Stimulated activated CD8-positive, alpha-beta memory T cell treated with anti-CD3 and anti-CD28 coated beads, Interleukin-4, amount 100 ng/mL, for 1 hour (primary cell): ENCODE results near the gene CROT.

ENCODE experiments used
- DNase-seq, 2 donors: peaks; one replicate each; pipeline ENCODE4 v3.0.0-alpha.2; 2020; ENCODE audit warnings: low read depth in 2 of 2, low spot score in 1 of 2

CROT gene

DNA sequence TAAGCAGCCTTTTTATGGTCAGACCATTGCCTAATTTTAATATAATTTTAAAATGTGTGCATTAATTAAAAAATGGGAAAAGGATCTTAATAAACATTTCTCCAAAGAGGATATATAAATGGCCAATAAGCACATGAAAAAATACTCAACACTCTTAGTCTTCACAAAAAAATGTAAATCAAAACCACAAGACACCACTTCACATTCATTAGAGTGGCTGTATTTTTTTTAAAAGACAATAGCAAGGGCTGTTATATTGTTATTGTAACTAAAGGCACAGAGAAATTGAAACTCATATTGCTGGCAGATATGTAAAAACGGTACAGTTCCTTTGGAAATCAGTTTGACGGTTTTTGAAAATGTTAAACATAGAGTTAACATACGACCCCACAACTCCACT is 3.2 kb upstream of the CROT start:
- DNase-seq: no peak

DNA sequence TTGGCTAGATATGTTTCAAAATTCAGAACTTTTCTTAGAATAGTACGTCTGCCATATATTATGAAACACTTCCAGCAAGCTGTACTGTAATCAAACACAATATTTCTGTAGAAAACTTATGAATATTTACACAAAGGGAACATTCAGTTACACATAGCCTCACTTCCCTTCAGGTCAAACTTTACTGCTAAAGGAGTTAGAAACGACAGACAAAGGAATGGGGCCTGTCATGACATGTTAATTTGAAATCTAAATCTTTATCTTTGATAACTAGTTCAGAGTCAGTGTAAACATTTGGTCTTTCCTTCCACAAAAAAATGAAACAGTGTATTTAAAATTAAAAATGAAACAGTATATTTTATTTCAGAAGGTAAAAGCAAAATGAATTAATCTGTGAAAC is 1.0 kb upstream of the CROT start:
- DNase-seq: no peak

DNA sequence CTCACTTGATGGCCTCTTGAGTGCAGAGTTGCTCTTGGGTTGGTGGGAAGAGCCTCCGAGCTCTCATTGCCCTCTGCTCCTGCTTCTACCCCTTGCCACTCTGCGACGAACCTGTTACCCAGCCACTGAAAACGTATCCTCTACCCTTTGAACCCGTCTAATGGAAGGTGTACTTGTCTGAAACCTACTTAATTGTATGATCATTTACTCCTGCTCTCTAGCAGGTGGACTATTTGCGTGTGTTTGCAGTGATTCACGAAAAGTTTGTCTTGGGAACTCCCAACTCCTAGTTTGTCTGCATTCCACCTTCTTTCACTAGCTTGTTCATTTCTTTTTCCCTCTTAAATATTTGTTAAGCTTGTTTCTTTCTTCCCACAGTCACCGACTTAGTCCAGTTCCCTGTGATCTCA is 503 bp downstream of the CROT start:
- no peak for DNase-seq

DNA sequence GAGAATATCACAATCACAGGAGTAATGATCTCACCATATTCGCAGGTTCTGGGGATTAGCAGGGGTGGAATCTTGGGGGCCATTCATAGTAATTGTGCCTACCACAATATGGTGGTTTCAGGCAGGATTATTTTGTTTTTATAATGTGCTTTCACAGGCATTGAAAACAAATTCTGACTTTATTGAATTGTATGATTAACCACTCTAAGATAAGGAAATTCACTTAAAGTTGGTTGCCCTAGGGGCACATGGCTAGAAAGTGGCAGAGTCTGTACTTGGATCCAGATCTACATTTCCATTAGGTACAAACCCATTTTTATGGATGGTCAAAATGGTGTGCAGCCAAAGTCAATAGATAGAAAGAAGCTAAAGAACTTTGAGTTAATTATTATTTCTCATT is 1.7 kb downstream of the CROT start:
- no peak for DNase-seq

DNA sequence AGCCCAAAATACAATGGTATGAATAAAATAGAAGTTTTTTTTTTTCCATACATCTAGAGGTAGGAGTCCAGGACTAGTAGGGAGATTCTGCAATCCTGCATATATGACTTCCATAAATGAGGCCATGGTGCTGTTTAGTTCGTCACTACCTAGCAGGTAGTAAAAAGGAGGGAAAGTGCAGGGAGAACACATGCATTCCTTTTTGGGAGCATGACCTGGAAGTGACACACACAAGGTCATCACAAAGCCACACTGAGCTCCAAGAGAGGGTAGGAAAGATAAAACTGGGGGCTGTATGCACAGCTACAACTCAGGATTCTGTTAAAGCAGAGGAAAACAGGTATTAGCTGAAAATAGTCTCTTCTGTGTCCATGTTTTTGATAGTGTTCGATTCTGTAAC is 2.2 kb downstream of the CROT start:
- no peak for DNase-seq

DNA sequence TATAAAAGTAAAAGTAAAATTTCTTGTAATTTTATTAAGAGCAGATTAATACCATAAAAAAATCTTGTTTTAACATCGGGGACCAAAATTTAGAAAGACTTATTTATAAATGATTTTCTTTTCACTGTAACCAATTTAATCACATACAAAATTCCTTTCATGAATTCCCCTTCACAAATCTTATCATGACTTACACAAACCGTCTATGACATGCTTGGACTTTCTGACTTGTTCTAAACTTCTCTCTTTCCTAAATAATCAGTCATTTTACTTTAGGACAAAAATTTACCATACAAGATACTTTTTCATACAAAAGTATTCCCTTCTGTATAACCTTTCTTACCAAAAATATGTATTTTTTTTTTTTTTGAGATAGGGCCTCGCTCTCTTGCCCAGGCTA is 9.3 kb downstream of the CROT start:
- no peak for DNase-seq

DNA sequence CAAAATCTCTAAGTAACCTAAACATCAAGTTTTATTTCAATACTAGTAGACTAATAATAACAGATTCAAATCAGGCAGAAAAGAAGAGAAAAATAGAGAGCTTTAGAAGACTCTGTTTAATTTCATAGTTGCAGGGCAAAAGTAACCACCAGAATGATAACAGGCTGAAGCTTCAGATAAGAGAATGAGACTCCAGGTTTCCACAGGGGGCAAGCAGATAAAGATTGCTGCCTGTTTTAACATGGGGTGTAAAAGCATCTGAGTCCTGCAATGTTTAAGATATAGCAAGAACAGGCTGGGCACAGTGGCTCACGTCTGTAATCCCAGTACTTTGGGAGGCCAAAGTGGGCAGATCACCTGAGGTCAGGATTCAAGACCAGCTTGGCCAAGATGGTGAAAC is 11.0 kb downstream of the CROT start:
- no peak for DNase-seq

DNA sequence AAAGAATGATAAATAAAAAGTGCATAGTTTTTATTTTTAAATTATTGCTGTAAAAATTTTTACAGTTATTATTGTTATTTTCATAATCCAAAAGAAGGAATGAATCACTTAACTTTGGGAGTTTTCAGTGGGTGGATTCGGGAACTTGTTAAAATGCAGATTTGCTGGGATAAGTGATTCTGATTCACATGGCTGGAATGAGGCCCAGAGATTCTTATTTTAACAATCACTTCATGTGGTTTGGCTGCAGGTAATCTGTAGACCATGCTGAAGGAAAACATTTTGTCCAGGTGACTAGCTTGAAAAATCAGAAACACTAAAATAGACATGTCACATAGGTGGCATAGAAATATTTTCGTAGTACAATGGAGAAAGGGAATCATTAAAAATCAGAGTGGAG is 13.9 kb downstream of the CROT start:
- DNase-seq: no peak

DNA sequence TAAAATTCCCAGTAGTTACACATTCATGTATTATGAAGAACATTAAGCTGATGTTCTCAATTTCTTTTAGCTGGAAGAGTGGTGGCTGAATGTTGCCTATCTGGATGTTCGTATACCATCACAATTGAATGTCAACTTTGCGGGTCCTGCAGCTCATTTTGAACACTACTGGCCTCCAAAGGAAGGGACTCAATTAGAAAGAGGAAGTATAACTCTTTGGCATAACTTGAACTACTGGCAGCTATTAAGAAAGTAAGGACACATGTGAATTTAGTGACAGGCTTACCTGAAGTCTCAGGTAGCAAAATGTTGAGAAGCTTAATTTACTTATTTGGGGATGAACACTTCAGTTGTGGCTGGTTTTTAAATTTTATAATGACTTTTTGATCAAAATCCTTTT is 15.9 kb downstream of the CROT start:
- DNase-seq: no peak

DNA sequence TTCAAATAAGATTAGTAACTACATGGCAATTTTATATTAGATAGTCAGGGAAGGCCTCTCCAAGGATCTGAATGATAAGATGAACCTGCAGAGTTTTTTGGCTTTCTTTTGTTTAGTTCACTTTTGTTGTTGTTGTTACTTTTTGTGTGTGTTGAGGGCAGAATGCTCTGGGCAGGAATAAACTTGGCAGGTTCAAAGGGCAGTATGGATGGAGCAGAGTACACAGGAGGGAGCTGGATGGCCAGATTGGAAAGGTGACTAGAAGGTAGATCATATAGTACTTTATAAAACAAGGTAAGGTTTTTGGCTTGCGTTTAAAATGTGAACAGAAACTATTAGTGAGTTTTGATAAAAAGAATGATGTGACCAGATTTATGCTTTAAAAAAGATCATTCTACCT is 17.9 kb downstream of the CROT start:
- no peak for DNase-seq

DNA sequence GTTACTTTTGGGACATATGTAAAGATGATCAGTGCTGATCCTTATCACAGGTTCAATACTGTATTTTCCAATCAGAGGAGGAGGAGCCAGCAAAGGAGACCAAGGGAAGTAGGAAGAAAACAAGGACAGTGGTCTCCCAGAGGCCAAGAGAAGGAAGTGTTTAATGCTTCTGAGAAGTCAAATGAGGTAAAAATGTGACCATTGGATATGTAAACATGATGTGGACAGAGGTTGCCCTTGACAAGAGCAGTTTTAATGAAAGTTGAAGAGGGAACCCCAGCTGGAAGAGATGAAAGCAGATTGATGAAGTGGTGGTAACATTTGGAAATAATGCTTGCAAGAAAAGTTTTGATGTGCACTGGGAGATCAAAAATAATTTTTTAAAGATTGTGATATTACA is 18.8 kb downstream of the CROT start:
- DNase-seq: no peak

DNA sequence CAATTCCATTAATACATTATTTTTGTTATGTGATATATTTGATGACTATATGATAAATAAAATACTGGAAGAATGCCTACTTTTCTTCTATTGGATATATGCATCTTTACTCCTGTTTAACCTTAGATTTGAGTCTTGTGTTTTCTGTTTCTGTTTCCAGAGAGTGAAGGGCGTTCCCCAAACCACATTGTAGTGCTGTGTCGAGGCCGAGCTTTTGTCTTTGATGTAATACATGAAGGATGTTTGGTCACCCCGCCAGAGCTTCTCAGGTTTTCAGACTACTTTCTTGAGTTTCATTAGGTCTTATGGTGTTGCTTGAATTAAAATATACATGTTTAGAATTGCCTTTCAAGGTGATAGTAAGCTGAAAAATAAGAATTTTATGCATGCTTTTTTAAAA is 23.8 kb downstream of the CROT start:
- no peak for DNase-seq

DNA sequence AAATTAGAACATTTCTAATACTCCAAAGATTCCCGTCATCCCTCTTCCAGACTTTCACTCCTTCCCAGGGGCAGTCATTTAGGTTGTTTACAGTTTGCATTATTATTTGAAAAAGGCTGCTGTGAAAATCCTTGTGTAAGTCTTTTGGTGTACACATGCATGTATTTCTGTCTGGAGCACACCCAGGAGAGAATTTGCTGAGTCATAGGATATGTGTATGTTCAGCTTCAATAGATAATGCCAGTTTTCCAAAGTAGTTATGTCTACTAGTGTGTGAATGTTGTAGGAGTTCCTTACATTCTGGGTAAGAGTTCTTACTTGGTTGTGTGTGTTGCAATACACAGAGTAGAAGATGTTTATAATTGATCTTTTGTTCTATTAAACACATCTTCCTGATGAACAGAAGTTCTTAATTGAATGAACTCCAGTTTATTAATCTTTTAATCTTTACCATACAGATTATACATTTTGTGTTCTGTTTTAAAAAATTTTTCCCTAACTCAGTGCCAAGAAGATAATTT is 25.3 kb downstream of the CROT start:
- DNase-seq: no peak

DNA sequence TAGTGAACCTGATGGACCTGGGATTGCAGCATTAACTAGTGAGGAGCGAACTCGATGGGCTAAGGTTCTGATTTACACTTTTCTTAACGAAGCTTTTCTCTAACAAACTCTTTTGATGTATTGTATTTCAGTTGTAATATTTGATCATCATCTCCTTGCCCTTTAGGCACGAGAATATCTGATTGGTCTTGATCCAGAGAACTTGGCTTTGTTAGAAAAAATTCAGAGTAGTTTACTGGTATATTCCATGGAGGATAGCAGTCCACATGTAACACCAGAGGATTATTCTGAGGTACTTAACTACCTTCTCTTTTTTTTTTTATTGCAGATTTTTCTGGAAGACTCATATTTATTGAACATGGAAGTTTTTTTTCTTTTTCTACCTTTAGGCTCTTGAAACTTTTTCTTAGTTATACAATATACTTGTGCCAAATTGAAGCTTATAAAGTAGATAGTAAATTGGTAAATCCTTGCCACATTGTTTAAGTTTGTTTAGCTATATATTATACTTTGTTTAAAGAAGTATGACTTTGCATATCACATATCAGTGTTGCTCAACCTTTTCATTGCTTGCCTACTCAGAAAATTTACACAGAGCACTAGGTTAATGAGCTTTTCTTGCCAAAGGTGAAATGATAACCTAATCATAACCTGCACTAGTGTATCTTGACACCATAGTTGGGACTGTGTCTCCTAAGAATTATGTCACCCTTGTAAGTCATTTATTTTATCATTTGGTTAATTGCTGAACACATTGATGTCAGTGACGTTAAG is 30.4 kb downstream of the CROT start:
- no peak for DNase-seq

DNA sequence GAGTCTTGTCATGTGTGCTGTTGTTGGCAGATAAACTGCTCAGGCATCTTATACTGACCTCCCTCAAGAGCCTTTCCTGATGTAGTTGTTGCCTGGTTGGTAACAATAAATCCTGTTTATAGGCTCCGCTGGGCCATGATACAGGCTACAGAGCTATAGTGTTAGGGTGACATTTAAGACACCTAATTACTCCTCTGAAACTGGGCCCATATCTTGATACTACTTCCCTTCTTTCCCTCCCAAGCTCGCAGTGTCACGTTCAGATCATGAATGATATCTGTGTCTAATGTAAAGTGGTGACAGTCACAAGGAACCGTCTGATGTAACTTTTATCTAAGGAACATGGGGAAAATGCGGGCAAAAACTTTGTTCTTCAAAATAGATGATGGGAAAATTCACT is 35.4 kb downstream of the CROT start:
- DNase-seq: no peak

DNA sequence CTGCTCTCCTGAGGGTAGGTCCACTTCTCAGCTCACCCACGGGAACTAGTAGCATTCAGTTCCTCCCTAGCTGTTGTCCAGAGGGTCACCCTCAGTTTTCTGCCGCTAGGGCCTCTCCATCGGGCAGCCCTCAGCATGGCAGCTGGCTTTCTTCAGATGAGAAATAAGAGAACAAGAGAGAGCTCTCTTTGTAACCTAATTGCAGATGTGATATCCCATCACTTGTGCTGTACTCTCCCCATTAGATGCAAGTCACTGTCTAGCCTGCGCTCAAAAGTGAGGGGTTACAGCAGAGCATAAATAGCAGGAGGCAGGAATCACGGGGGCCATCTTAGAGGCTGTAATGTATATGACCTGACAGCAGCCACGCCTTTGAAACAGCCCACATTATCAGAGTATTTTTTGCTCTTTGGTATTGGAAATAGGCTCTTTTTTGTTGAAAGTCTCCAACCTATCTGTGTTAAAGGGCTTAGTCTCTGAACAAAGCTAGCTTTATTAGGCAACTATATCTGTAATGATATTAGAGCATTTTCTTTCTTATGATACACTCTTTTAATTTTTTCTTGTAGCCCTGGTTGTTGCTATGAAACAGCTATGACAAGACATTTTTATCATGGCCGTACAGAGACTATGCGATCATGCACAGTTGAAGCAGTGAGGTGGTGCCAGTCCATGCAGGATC is 45.7 kb downstream of the CROT start:
- DNase-seq: no peak

DNA sequence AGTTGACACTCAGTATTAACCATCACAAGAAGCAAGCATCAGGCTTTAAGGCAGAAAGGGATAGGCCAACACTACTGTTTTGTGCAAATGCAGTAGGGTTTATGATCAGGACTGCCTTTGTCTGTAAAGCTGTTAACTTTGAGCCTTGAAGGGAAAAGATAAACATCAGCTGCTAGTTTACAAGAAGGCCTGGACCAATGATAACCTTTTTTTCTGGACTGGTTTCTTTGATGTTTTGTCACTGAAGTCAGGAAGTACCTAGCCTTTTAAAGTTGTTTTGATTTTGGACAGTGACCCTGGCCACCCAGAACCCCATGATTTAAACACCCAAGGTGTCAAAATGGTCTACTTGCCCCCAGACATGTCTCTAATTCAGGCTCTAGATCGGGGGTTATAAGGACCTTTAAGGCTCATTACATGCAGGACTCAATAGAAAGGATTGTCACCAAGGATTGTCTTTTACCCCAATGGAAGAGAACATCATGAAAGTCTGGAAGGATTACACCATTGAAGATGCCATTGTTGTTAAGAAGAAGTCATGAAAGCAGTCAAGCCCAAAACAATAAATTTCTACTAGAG is 50.1 kb downstream of the CROT start:
- DNase-seq: no peak

DNA sequence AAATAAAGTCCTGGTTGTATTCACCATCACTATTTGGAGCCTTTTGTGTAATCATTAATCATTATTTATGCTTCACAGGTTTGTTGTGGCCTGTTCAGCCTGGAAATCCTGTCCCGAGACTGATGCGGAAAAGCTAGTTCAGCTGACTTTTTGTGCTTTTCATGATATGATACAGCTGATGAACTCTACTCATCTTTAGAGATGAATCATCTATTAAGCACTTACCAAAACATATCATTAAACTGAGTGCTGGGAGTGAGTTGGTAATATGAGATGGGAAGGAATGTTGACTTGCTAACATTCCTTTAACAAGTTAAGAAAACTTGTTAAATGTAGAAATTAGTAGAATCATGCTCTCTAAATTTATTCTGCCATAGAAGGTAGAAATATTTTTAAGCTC is 53.0 kb downstream of the CROT start:
- DNase-seq: no peak

DNA sequence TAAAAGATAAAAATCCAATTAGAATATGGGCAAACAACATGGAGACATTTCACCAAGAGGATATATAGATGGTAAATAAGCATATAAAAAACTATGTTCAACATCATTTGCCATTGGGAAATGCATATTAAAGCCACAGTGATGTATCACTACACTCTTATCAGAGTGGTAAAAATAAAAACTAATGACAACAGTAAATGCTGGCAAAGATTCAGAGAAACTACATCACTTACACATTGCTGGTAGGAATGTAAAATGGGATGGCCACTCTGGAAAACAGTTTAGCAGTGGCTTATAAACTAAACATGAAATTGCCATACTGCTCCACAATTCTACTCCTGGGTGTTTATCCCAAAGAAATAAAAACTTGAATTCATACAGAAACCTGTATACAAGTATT is 59.2 kb downstream of the CROT start:
- DNase-seq: no peak

DNA sequence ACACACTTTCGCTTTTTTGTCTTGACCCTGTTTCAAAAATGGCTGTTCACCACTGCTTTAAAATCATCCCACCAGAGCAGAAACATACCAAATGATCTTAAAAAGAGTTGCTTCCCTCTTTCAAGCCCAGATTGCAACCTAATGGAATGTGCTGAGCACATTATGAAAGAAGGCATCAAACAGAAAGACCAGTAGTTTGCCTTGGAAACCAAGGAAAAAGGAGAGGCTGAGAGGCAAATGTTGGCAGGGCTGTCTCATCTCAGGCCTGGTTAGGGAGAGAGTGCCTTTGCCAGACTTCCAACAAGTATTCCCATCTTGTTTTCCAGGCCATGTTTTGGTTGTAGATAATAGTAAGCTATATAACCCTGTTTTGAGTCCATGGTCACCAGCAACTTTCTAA is 65.7 kb downstream of the CROT start:
- DNase-seq: no peak

DNA sequence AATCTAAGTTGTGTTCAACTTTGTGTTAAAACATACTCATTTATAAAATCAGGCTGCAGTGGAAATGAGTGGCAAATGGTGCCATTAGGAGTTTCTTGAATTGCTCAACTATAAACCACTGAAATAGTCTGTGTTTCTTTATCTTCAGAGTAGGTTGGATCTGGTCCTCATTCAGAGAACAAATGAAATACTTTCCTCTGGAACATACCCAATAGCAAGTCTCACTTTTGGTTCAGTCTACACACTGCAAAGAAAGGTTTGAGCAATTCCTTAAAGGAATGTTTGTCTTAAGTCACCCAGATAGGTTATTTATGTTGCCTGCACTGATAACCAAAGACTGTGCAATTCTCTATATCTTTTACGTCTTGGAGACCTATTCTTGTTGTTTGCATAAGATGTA is 67.6 kb downstream of the CROT start:
- no peak for DNase-seq

DNA sequence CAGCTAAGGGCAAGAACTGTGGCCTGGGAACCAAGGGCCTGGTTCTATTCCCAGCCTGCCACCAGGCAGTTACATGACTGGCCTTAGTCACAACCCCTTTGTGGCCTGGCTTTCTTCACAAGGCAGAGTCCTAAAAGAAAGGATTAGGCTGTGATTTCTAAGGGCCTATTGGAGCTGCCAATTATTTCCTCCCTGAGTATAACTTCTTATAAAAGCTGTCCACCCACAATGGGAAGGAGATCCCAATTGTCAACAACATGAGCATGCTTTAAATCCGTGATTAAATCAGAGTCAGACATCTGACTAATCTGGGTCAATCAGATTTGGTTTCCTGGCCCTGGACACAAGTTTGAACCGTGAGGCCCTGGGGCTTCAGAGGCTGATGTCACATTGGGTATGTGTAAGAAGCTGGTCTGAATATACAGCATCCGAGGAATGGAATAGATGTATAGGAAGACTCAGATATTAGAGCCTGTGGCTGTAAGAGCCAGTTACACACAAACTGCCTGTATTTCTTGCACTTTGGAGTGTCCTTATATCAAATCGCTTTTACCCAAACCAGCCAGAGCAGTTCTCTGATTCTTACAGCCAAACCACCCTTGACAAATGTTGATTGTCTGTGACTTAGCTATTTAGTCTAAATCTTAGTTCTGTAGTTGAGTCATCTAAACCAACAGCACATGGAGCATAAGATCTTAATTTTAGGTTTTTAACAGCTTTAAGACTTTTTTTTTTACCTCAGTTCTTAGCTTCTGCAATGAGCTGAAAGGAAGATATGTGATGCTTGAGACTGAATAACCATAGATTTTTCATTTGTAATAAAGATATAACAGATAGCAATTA is 68.7 kb downstream of the CROT start:
- DNase-seq: no peak
